GM06990 (cell line): Measurements from ENCODE around the gene SAMD11.

Source experiments
- DNase-seq: peaks from one replicate; pipeline ENCODE4 v3.0.0-alpha.2; 2011; ENCODE audit not compliant: insufficient read length; ENCODE audit errors: extremely low read depth
- H3K27me3 ChIP-seq: replicated peaks from 2 replicates; pipeline ENCODE4 v1.6.0; 2011; ENCODE audit warnings: low read length; ENCODE audit not compliant: control insufficient read depth, insufficient read depth
- H3K36me3 ChIP-seq: 2 replicates; pipeline ENCODE4 v1.5.1; 2011; ENCODE audit warnings: low read length; ENCODE audit not compliant: control insufficient read depth, insufficient read depth
- H3K4me3 ChIP-seq: replicated peaks from 2 replicates; pipeline ENCODE4 v1.5.1; 2011; ENCODE audit warnings: low read depth, mild to moderate bottlenecking, control low read depth, low read length
- TF ChIP-seq, protein P1 (sequence below): IDR thresholded peaks from 2 replicates; pipeline ENCODE4 v1.5.1; 2011; ENCODE audit warnings: low read length, control low read depth, mild to moderate bottlenecking, inconsistent platforms; ENCODE audit not compliant: insufficient read depth, poor library complexity, severe bottlenecking

Gene SAMD11

DNA sequence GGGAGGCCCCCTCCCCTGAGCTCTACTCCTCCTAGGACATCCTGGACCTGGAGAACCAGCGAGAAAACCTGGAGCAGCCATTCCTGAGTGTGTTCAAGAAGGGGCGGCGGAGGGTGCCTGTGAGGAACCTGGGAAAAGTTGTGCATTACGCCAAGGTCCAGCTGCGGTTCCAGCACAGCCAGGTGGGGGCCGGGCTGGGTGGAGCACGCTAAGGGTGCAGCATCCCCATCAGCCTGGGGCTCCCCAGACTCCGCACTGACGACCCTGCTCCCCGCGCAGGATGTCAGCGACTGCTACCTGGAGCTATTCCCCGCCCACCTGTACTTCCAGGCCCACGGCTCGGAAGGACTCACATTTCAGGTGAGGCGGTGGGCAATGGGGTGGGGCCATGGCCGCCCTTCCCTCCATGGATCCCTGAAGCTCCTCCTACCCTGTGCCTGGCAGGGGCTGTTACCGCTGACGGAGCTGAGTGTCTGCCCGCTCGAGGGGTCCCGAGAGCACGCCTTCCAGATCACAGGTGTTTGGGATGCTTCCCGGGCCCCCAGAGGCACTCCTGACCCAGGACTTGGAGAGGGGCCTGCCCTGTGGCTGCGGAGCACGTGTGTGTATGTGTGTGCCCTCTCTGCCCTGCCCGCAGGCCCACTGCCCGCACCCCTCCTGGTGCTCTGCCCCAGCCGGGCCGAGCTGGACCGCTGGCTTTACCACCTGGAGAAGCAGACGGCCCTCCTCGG, 46.7 kb downstream of the SAMD11 start:
- H3K4me3 ChIP-seq: no peak overlapping the region
- DNase-seq: no peak
- no peaks in the 10 kb centered on the region for H3K36me3 ChIP-seq
- no peaks in the 10 kb centered on the region; the same call in 1 of the 2 replicates for H3K27me3 ChIP-seq
- TF ChIP-seq, protein P1, sequence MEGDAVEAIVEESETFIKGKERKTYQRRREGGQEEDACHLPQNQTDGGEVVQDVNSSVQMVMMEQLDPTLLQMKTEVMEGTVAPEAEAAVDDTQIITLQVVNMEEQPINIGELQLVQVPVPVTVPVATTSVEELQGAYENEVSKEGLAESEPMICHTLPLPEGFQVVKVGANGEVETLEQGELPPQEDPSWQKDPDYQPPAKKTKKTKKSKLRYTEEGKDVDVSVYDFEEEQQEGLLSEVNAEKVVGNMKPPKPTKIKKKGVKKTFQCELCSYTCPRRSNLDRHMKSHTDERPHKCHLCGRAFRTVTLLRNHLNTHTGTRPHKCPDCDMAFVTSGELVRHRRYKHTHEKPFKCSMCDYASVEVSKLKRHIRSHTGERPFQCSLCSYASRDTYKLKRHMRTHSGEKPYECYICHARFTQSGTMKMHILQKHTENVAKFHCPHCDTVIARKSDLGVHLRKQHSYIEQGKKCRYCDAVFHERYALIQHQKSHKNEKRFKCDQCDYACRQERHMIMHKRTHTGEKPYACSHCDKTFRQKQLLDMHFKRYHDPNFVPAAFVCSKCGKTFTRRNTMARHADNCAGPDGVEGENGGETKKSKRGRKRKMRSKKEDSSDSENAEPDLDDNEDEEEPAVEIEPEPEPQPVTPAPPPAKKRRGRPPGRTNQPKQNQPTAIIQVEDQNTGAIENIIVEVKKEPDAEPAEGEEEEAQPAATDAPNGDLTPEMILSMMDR: no peak

DNA sequence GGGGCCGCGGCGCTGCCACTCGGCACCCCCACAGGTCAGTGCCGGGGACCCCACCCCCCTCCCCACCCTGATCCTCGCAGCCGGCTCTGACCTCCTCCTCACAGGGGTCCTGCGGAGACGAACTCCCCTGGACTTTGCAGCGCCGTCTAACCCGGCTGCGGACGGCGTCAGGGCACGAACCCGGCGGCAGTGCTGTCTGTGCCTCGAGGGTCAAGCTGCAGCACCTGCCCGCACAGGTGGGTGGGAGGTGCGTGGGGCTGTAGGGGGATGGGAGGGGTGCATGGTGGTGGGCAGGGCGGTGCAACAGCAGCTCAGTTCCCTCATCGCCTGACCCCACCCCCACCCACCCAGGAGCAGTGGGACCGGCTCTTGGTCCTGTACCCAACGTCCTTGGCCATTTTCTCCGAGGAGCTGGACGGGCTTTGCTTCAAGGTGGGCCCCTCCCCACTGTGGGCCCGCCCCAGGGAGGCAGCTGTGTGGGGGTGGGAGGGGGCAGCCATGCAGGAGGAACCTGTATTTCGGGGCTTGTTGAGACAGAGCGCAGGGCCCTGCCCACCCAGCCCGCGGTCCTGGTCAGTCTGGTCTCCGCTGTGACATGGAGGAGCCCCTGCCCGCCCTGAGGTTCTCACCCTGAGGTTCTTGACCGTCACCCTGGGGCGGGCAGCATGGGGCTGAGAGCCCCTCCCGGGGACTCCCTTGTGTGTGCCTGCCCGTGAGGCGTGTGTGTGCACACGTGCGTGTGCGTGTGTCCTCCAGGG, 47.4 kb downstream of the SAMD11 start:
- Histone ChIP-seq H3K27me3 (no peaks in the 10 kb centered on the region; the same call in 1 of the 2 replicates), H3K4me3 (no peak overlapping the region), H3K36me3 (no peaks in the 10 kb centered on the region)
- no peak for DNase-seq
- TF ChIP-seq, protein P1: no peak

DNA sequence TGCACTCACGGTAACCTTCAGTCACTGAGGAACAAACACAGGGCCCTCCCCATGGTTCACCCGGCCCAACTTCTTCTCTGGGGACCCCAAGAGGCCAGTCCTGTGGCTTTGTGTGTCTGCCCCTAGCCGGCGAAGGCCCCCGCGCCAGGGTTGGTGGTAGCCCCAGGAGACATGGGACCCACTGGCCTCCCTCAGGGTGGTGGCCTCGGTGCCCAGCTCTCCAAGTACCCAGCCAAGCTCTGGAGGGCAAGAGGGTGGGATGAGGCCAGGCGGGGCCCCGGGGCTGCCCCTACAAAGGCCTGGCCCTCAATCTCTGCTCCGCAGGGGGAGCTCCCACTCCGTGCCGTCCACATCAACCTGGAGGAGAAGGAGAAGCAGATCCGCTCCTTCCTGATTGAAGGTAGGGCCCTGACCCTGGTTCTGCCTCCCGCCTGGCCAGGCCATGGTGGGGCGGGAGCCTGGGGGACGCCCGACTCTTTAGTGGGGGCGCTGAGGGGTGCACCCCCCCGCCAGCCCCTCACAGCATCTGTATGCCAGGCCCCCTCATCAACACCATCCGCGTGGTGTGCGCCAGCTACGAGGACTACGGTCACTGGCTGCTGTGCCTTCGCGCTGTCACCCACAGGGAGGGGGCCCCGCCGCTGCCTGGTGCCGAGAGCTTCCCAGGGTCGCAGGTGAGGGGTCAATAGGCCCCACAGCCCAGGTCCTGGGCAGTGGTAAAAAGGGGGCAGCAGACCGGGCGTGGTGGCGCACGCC, 48.2 kb downstream of the SAMD11 start:
- DNase-seq: no peak
- Histone ChIP-seq H3K4me3 (no peak overlapping the region), H3K36me3 (no peaks in the 10 kb centered on the region), H3K27me3 (no peaks in the 10 kb centered on the region; the same call in 1 of the 2 replicates)
- TF ChIP-seq, protein P1: no peak

DNA sequence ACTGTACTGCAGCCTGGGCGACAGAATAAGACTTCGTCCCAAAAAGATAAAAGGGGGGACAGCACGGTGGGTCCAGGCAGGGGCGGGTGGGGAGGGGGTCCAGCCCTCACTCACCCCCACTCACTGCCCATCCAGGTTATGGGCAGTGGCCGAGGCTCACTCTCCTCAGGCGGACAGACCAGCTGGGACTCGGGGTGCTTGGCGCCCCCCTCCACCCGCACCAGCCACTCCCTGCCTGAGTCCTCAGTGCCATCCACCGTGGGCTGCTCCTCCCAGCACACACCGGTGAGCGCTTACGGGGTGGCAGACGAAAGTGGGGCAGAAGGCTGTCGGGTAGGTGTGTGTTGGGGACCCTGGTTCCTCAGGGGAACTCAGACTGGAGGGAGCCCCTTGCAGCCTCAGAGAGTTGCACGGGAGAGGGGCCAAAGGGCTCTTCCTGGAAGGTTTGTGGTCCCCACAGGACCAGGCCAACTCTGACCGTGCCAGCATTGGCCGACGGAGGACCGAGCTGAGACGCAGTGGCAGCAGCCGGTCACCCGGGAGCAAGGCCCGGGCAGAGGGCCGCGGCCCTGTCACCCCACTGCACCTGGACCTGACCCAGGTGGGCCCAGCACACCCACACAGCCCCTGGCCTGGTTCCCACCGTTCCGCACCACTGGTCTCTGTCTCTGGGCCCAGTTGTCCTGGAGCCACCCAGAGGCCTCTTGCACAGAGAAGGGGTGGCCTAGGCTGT, 49.2 kb downstream of the SAMD11 start:
- H3K36me3 ChIP-seq: no peaks in the 10 kb centered on the region
- TF ChIP-seq, protein P1: no peak
- no peak overlapping the region for H3K4me3 ChIP-seq
- H3K27me3 ChIP-seq: no peaks in the 10 kb centered on the region; the same call in 1 of the 2 replicates
- DNase-seq: no peak

DNA sequence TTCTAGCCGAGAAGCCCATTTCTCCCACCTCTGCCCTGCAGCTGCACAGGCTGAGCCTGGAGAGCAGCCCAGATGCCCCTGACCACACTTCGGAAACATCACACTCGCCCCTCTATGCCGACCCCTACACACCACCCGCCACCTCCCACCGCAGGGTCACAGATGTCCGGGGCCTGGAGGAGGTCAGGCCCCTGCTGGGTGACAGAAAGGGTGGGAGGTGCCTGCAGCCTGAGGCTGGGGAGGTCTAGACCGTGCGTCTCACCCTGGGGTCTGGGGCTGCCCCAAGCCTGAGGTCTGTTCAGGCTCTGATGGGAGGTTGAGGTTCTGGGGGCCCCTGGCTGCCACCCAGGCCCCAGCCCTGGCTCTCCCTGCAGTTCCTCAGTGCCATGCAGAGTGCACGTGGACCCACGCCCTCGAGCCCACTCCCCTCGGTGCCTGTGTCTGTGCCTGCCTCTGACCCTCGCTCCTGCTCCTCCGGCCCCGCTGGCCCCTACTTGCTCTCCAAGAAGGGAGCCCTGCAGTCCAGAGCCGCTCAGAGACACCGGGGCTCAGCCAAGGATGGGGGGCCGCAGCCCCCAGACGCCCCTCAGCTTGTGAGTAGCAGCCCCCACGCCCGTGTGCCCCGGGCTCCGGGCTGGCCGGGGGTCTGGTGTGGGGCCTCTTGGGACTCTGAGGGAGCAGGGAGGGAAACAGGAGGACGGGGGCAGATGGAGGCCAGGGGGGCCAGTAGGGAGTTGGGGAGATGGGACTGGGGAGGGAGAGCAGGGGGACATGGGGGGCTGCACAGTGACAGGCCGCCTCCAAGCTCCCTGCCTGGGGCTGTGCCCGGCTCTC, 50.0 kb downstream of the SAMD11 start:
- TF ChIP-seq, protein P1: no peak
- Histone ChIP-seq H3K27me3 (no peaks in the 10 kb centered on the region; the same call in 1 of the 2 replicates), H3K36me3 (no peaks in the 10 kb centered on the region), H3K4me3 (no peak overlapping the region)
- no peak for DNase-seq
